Immature natural killer cell (primary cell): ENCODE data around the gene CADM2. TPM values are rescaled to one million over a fixed set of nuclear protein-coding genes. Genes with fewer than 3 reads are reported as not detected.

Source experiments
- DNase-seq, 3 donors: peaks; one replicate each; pipeline ENCODE4 v3.0.0; 2022; ENCODE audit warnings: mixed read lengths in 1 of 3
- H3K27ac Mint-ChIP-seq, 6 donors: one replicate each; pipeline ENCODE4 v1.8.0; 2020; ENCODE audit warnings: mixed read lengths in 6 of 6, mild to moderate bottlenecking in 5 of 6, inconsistent platforms in 4 of 6, moderate library complexity in 3 of 6
- H3K27me3 Mint-ChIP-seq, 3 donors: one replicate each; pipeline ENCODE4 v1.8.0; 2020 to 2021; ENCODE audit warnings: low read depth in 3 of 3, mild to moderate bottlenecking in 3 of 3, mixed read lengths in 3 of 3, moderate library complexity in 3 of 3, inconsistent platforms in 1 of 3
- H3K36me3 Mint-ChIP-seq, 3 donors: one replicate each; pipeline ENCODE4 v1.8.0; 2020; ENCODE audit warnings: mixed read lengths in 3 of 3, inconsistent platforms in 2 of 3, mild to moderate bottlenecking in 2 of 3
- H3K4me1 Mint-ChIP-seq, 2 donors: one replicate each; pipeline ENCODE4 v1.8.0; 2020; ENCODE audit warnings: inconsistent platforms in 2 of 2, mild to moderate bottlenecking in 2 of 2, mixed read lengths in 2 of 2, moderate library complexity in 1 of 2
- H3K4me3 Mint-ChIP-seq, 5 donors: one replicate each; pipeline ENCODE4 v1.8.0; 2020; ENCODE audit warnings: mild to moderate bottlenecking in 5 of 5, mixed read lengths in 5 of 5, inconsistent platforms in 3 of 5, moderate library complexity in 3 of 5
- H3K9me3 Mint-ChIP-seq, 6 donors: one replicate each; pipeline ENCODE4 v1.8.0; 2020; ENCODE audit warnings: mild to moderate bottlenecking in 6 of 6, mixed read lengths in 6 of 6, inconsistent platforms in 4 of 6, moderate library complexity in 3 of 6
- polyA plus RNA-seq, 3 donors: library from polyadenylated mRNA; unstranded; fragments of 300-500 nt; fragmentation: Illumina TruSeq; gene quantifications; one replicate each; pipeline ENCODE4 v1.2.3, GENCODE V29; 2021

CADM2 gene
- polyA plus RNA-seq, 3 donors from 2014 or later, result 0.64 TPM; not detected in 2

DNA sequence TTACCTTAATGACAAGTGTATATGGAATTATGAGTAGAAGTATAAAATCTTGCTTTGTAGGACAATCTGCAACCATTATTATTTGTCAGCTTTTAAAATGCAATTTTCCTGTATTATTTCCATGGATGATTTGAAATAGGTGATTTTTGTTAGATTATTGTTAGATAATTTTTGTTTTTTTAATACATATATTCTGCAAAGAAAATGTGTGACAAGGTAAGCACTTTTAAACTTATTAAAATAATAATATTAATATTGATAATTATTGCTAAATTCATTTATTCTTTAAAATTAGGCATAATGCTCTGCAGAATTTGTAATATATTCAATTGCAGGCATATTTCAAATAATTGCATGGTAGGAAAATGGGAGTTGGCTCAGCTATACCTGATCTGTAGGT, 329.5 kb downstream of the CADM2 start:
- Mint-ChIP-seq H3K4me1 (no peaks in the 10 kb centered on the region), H3K9me3 (peaks cover 5 to 22% (median 13%) of the 10 kb centered on the region in 6 donors), H3K27me3 (peaks cover 0 to 1% (median 0%) of the 10 kb centered on the region in 3 donors), H3K27ac (no peak overlapping the region), H3K4me3 (no peak overlapping the region), H3K36me3 (no peaks in the 10 kb centered on the region)
- DNase-seq, result no peak

GRCh38 chr3:85297291-85297690, 338.5 kb downstream of the CADM2 start:
- DNase-seq, result no peak
- Mint-ChIP-seq H3K27ac (no peak overlapping the region), H3K27me3 (no peaks in the 10 kb centered on the region), H3K4me1 (no peaks in the 10 kb centered on the region), H3K4me3 (no peak overlapping the region), H3K36me3 (no peaks in the 10 kb centered on the region), H3K9me3 (peaks cover 4 to 32% (median 14%) of the 10 kb centered on the region in 6 donors)

DNA sequence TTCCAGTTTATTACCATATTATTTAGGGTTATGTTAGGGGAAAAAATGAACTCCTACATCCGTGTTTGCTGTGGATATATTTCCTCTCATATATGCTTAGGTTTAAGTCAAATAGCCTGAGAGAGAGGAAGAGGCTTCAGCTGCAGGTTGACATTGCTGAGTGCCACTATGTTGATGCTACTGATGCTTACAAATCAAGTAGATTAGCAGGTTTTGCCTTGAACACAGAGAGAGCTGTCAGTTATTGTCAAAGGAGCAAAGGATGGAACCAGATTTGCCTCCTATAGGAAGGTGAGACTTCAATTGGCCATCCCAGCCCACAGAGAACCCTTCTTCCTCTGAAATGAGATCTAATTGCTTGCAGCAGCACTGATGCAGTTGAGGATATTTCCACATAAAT, 339.2 kb downstream of the CADM2 start:
- H3K4me3 Mint-ChIP-seq, result no peak overlapping the region
- DNase-seq, result no peak
- no peaks in the 10 kb centered on the region for H3K27me3 Mint-ChIP-seq
- H3K36me3 Mint-ChIP-seq, result no peaks in the 10 kb centered on the region
- H3K4me1 Mint-ChIP-seq, result no peaks in the 10 kb centered on the region
- no peak overlapping the region for H3K27ac Mint-ChIP-seq
- H3K9me3 Mint-ChIP-seq, result peaks cover 0 to 36% (median 14%) of the 10 kb centered on the region in 6 donors

GRCh38 chr3:85303156-85303555, 344.4 kb downstream of the CADM2 start:
- Mint-ChIP-seq H3K4me3 (no peak overlapping the region), H3K4me1 (no peaks in the 10 kb centered on the region), H3K9me3 (peaks cover 2 to 35% (median 12%) of the 10 kb centered on the region in 6 donors), H3K27ac (no peak overlapping the region), H3K27me3 (no peaks in the 10 kb centered on the region), H3K36me3 (no peaks in the 10 kb centered on the region)
- DNase-seq, result no peak

- no peak overlapping the region for H3K27ac Mint-ChIP-seq
- peaks cover 2 to 41% (median 17%) of the 10 kb centered on the region in 6 donors for H3K9me3 Mint-ChIP-seq
- H3K36me3 Mint-ChIP-seq, result no peaks in the 10 kb centered on the region
- no peaks in the 10 kb centered on the region for H3K27me3 Mint-ChIP-seq
- DNase-seq, result no peak
- H3K4me3 Mint-ChIP-seq, result no peak overlapping the region
- no peaks in the 10 kb centered on the region for H3K4me1 Mint-ChIP-seq
Observed at GRCh38 chr3:85304360-85304964, 345.7 kb downstream of the CADM2 start.

DNA sequence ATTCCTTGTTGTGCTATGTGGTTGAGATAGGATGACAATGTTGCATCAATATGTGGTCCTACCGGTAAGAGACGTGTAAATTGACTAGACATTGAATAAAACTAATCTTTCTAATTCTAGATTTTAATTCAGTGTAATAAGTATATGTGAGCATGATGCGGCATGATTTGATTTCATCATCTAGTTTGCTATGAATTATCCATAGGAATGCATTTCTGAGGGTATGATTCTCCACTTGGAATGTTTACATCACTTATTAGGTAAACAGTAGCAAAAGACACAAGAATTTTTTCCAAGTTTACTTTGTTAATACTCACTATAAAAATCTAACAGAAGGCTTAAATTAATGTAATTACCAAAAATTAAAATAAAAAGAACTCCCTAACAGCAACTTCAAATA, 353.5 kb downstream of the CADM2 start:
- no peak overlapping the region for H3K4me3 Mint-ChIP-seq
- peaks cover 2 to 30% (median 17%) of the 10 kb centered on the region in 6 donors for H3K9me3 Mint-ChIP-seq
- H3K4me1 Mint-ChIP-seq, result no peaks in the 10 kb centered on the region
- peaks cover 0 to 2% (median 0%) of the 10 kb centered on the region in 3 donors for H3K27me3 Mint-ChIP-seq
- DNase-seq, result no peak
- H3K27ac Mint-ChIP-seq, result no peak overlapping the region
- H3K36me3 Mint-ChIP-seq, result no peaks in the 10 kb centered on the region

DNA sequence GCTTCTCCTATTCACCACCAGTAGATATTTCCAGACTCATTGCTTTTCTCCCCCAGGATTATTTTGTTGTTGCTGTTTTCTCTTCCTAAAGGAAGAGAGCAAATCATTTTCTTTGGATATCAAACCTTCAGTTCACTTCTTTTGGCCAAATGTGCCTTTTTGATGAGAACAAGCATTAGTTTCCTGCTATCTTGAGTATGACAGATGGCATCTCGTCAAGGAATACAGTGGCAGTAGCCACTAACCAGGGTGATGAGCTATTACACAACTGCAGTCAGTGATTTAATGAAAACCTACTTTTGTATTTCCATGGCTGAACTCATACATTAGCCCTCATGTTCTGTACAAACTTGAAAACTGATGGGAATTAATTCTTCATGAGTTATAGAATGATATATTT, 354.6 kb downstream of the CADM2 start:
- peaks cover 0 to 2% (median 0%) of the 10 kb centered on the region in 3 donors for H3K27me3 Mint-ChIP-seq
- H3K4me1 Mint-ChIP-seq, result no peaks in the 10 kb centered on the region
- DNase-seq, result no peak
- H3K4me3 Mint-ChIP-seq, result no peak overlapping the region
- H3K9me3 Mint-ChIP-seq, result peaks cover 2 to 33% (median 18%) of the 10 kb centered on the region in 6 donors
- H3K36me3 Mint-ChIP-seq, result no peaks in the 10 kb centered on the region
- no peak overlapping the region for H3K27ac Mint-ChIP-seq

- H3K36me3 Mint-ChIP-seq, result no peaks in the 10 kb centered on the region
- DNase-seq, result no peak
- H3K4me3 Mint-ChIP-seq, result no peak overlapping the region
Observed at GRCh38 chr3:85316252-85316651, 357.5 kb downstream of the CADM2 start.

DNA sequence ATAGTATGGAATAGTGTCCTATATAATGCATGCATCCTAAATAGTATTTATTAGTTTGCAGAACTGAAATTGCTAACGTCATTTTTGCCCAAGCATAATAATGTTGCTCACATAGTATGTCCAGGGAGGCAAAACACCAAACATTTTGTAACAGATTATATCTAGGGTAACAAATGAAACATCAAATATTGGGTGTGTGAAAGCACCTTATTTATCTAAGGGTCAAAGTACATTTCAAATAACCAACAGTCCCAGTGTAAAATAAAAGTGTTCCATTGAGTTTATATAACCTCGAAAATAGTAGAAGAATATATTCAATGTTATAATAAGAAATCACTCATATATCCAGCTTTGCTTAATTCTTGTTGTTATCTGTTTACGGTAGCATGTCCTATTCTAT, 363.1 kb downstream of the CADM2 start:
- H3K27ac Mint-ChIP-seq, result no peak overlapping the region
- H3K4me1 Mint-ChIP-seq, result no peaks in the 10 kb centered on the region
- no peaks in the 10 kb centered on the region for H3K27me3 Mint-ChIP-seq

More at GRCh38 chr3:85316252-85316651, 357.5 kb downstream of the CADM2 start:
- Mint-ChIP-seq H3K4me1 (no peaks in the 10 kb centered on the region), H3K9me3 (peaks cover 3 to 31% (median 10%) of the 10 kb centered on the region in 6 donors), H3K27ac (no peak overlapping the region), H3K27me3 (no peaks in the 10 kb centered on the region)

GRCh38 chr3:85330071-85330470, 371.3 kb downstream of the CADM2 start:
- Mint-ChIP-seq H3K27me3 (no peaks in the 10 kb centered on the region), H3K27ac (no peak overlapping the region), H3K4me1 (no peaks in the 10 kb centered on the region), H3K36me3 (no peaks in the 10 kb centered on the region), H3K4me3 (no peak overlapping the region), H3K9me3 (peaks cover 0 to 19% (median 4%) of the 10 kb centered on the region in 6 donors)
- DNase-seq, result no peak

More for the DNA sequence above, 363.1 kb downstream of the CADM2 start:
- DNase-seq, result no peak
- H3K4me3 Mint-ChIP-seq, result no peak overlapping the region
- peaks cover 2 to 32% (median 13%) of the 10 kb centered on the region in 6 donors for H3K9me3 Mint-ChIP-seq
- H3K36me3 Mint-ChIP-seq, result no peaks in the 10 kb centered on the region

- no peaks in the 10 kb centered on the region for H3K27me3 Mint-ChIP-seq
- DNase-seq, result no peak
- H3K4me1 Mint-ChIP-seq, result no peaks in the 10 kb centered on the region
- peaks cover 0 to 22% (median 8%) of the 10 kb centered on the region in 6 donors for H3K9me3 Mint-ChIP-seq
- H3K36me3 Mint-ChIP-seq, result no peaks in the 10 kb centered on the region
- H3K27ac Mint-ChIP-seq, result no peak overlapping the region
- H3K4me3 Mint-ChIP-seq, result no peak overlapping the region
Observed at GRCh38 chr3:85337895-85338294, 379.1 kb downstream of the CADM2 start.

DNA sequence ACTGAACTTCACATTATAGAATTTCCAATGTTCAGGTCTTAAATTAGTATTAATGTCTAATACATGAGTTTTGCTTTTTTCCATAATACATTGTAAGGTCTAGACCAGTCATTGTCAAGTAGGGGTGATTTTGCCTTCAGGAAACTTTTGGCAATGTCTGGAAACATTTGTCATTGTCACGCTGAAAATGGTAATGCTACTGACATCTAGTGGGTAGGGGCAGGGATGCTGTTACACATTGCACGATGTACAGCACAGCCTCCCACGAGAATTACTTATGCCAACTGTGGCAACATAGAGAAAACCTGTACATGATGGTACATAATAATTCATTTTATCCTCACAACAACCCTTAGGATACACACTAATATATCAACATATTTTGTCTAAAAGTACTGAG, 384.1 kb downstream of the CADM2 start:
- peaks cover 0 to 18% (median 5%) of the 10 kb centered on the region in 6 donors for H3K9me3 Mint-ChIP-seq
- H3K27ac Mint-ChIP-seq, result no peak overlapping the region
- H3K36me3 Mint-ChIP-seq, result no peaks in the 10 kb centered on the region
- H3K4me3 Mint-ChIP-seq, result no peak overlapping the region
- no peaks in the 10 kb centered on the region for H3K4me1 Mint-ChIP-seq
- peaks cover 0 to 2% (median 0%) of the 10 kb centered on the region in 3 donors for H3K27me3 Mint-ChIP-seq
- no peak for DNase-seq

GRCh38 chr3:85355572-85355971, 396.8 kb downstream of the CADM2 start:
- no peak for DNase-seq
- no peaks in the 10 kb centered on the region for H3K4me1 Mint-ChIP-seq
- H3K27me3 Mint-ChIP-seq, result peaks cover 0 to 3% (median 0%) of the 10 kb centered on the region in 3 donors
- H3K4me3 Mint-ChIP-seq, result no peak overlapping the region
- H3K9me3 Mint-ChIP-seq, result peaks cover 8 to 42% (median 15%) of the 10 kb centered on the region in 6 donors
- H3K36me3 Mint-ChIP-seq, result no peaks in the 10 kb centered on the region
- H3K27ac Mint-ChIP-seq, result no peak overlapping the region

- DNase-seq, result no peak
- Mint-ChIP-seq H3K27ac (no peak overlapping the region), H3K9me3 (peaks cover 0 to 39% (median 14%) of the 10 kb centered on the region in 6 donors), H3K4me3 (no peak overlapping the region), H3K36me3 (no peaks in the 10 kb centered on the region), H3K4me1 (no peaks in the 10 kb centered on the region), H3K27me3 (peaks cover 0 to 5% (median 0%) of the 10 kb centered on the region in 3 donors)
Observed at GRCh38 chr3:85360742-85361387, 402.1 kb downstream of the CADM2 start.
